Frontal cortex (tissue), 4 donors: ENCODE measurements around the gene ZNF235. TPM values are rescaled to one million over a fixed set of nuclear protein-coding genes. Genes with fewer than 3 reads are reported as not detected.
"Not testable (repeated sequence)": the region's sequence is repeated elsewhere in the genome, so short reads cannot be mapped to it uniquely, and the experiment has no call there.

Experiments used
- DNase-seq, 2 donors: peaks; one replicate each; pipeline ENCODE4 v3.0.0; 2012; ENCODE audit warnings: low spot score in 2 of 2
- FAIRE-seq: peaks from 2 replicates; lab custom pipeline; 2012; peaks lifted over from hg19 to GRCh38; lab: Jason Lieb, UNC
- small RNA-seq: library from RNA; depleted of rRNA; stranded (forward); fragments of <200 nt; gene quantifications from one replicate; pipeline ENCODE3, GENCODE V24; 2014
- total RNA-seq: library from RNA; depleted of rRNA; stranded (reverse); fragments of >200 nt; gene quantifications from one replicate; pipeline ENCODE4 v1.2.3, GENCODE V29; 2014
- donor health status: control.
- donor health status: control.
- donor health status: control.

ZNF235 gene
- total RNA-seq, 1 donor from 2014 or later: 16.3 TPM

DNA sequence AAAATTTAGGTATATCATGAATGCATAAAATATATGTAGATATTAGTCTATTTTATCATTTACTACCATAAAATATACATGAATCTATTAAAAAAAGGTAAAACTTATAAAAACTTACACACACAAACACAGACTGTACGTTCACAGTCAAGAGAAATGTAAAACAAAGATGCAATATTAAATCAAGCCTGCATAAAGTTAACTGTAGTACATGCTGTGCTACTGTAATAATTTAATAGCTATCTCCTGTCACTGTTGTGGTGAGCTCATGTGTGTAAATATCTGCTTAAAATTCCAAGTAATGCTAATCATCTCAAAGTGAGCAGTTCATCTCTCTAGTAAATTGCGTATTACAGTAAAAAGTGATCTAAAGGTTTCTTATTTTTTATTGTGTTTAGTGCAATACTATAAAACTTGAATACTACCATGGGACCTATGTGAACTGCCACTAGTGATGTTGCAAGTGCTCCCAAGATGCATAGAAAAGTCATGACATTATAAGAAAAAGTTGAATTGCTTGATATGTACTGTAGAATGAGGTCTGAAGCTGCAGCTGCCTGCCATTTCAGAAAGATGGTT lies 45.9 kb downstream of the ZNF235 start:
- DNase-seq: no peak
- FAIRE-seq: no peak

DNA sequence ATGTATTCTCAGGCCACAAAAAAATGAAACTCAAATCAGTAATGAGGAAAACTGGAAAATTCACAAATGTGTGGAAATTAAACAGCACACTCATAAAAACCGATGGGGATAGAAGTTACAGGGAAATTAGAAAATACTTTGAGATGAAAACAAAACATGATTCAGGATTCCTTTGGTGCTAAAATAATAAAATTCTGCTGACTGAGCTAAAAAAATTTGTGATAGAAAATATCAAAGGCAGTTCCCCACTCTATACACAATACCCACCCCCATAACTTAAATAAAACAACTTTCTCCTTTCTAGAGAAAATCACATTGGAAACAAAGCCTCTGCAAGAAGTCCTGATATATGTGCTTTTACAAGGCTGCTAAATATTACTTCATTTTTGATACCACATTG lies 46.7 kb downstream of the ZNF235 start:
- DNase-seq (no peak), FAIRE-seq (no peak)

DNA sequence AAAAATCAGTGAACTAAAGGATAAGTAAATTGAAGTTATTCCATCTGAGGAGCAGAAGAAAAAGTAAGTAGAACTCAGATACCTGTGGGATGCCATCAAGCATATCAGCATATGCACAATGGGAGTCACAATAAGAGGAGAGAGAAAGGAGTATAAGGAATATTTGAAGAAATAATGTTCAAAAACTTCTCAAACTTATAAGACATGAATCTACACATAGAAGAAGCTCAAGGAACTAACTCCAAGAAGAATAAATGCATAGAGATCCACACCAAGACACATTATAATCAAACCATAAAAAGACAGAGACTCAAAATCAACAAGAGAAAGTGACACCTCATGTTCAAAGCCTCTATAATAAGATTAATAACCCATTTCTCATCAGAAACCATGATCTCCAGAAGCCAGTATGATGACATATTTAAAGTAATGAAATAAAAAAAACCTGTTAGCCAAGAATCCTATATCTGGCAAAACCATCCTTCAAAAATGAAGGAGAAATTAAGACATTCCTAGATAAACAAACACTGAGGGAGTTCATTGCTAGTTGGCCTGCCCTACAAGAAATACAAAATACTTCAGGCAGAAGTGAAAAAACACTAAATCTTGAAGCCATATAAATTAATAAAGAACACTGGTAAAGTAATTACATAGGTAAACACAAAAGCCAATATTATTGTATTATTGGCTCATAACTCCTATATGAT lies 49.0 kb downstream of the ZNF235 start:
- FAIRE-seq: no peak
- DNase-seq: no peak

DNA sequence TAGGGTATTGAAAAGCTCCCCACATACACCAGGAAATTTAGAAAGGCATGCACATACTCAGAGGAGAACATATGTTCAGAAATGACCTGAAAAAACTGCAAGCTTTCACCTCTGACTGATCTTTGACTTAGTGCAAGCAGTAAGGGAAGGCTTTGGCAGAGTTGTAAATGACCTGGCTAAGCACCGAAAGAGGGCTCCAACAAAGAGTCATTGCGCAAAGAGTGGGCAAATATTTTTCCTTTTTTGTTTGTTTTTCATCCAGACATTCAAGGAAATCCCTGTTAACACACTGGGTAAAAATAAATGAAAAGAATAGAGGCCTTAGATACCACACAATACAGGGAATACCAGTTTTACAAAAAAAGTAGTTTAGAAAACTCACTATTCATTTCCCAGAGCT lies 50.3 kb downstream of the ZNF235 start:
- FAIRE-seq (no peak), DNase-seq (no peak)

DNA sequence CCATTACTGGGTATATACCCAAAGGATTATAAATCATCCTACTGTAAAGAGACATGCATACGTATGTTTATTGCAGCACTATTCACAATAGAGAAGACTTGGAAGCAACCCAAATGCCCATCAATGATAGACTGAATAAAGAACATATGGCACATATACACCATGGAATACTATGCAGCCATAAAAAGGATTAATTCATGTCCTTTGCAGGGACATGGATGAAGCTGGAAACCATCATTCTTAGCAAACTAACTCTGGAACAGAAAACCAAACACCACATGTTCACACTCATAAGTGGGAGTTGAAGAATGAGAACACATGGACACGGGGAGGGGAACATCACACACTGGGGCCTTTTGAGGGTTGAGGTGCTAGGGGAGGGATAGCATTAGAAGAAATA lies 51.4 kb downstream of the ZNF235 start:
- FAIRE-seq, DNase-seq: not testable (repeated sequence)

DNA sequence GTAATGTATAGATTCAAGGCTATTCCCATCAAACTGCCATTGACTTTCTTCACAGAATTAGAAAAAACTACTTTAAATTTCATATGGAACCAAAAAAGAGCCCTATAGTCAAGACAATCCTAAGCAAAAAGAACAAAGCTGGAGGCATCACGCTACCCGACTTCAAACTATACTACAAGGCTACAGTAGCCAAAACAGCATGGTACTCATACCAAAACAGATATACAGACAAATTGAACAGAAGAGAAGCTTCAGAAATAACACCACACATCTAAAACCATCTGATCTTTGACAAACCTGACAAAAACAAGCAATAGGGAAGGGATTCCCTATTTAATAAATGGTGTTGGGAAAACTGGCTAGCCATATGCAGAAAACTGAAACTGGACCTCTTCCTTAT lies 52.5 kb downstream of the ZNF235 start:
- FAIRE-seq, DNase-seq: not testable (repeated sequence)

DNA sequence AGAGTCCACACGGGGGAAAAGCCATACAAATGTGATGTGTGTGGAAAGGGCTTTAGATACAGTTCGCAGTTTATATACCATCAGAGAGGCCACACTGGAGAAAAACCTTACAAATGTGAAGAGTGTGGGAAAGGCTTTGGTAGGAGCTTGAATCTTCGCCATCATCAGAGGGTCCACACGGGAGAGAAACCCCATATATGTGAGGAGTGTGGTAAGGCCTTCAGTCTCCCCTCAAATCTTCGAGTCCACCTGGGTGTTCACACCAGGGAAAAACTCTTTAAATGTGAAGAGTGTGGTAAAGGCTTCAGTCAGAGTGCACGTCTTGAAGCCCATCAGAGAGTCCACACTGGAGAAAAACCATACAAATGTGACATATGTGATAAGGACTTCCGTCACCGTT lies 68.4 kb downstream of the ZNF235 start:
- FAIRE-seq: no peak

More for the DNA sequence above, 68.4 kb downstream of the ZNF235 start:
- no peak for DNase-seq

Small RNA genes within 50 kb of the gene (small RNA-seq; reads per million reads assigned to genes)
- not detected for gene NDUFA3P1

Other genes starting within 250 kb of the ZNF235 start
- gene ZNF284, start 232.9 kb downstream of the ZNF235 start, total RNA-seq: 11.8 TPM
- 43.2 TPM for gene ZNF224, start 210.7 kb downstream of the ZNF235 start, total RNA-seq
- 13.9 TPM for gene ZNF225, start 191.6 kb downstream of the ZNF235 start, total RNA-seq
- gene ZNF234, start 163.5 kb downstream of the ZNF235 start, total RNA-seq: 30.6 TPM
- 37.9 TPM for gene ZNF226, start 139.9 kb downstream of the ZNF235 start, total RNA-seq
- gene ZNF227, start 92.5 kb downstream of the ZNF235 start, total RNA-seq: 44.4 TPM
- 17.9 TPM for gene ZNF233, start 45.1 kb downstream of the ZNF235 start, total RNA-seq
- 28.1 TPM for gene ZNF112, start 51.7 kb upstream of the ZNF235 start, total RNA-seq
- 30.2 TPM for gene ZNF285, start 96.6 kb upstream of the ZNF235 start, total RNA-seq
- gene ZNF229, start 143.4 kb upstream of the ZNF235 start, total RNA-seq: 30.6 TPM
- 19.2 TPM for gene ZNF180, start 195.5 kb upstream of the ZNF235 start, total RNA-seq
- gene CEACAM20, start 224.7 kb upstream of the ZNF235 start, total RNA-seq: not detected